Mesendoderm (in vitro differentiated cells): Measurements from ENCODE around the gene NCK2.

Experiments used
- DNase-seq: peaks from one replicate; pipeline ENCODE4 v3.0.0; 2013
- H2AK5ac ChIP-seq: 2 replicates; pipeline ENCODE4 v1.6.1; 2013; ENCODE audit warnings: low read length, inconsistent platforms
- H2BK120ac ChIP-seq: 2 replicates; pipeline ENCODE4 v1.6.1; 2013; ENCODE audit warnings: low read depth, mild to moderate bottlenecking, low read length, moderate library complexity, mixed read lengths
- H2BK15ac ChIP-seq: replicated peaks from 2 replicates; pipeline ENCODE4 v1.6.1; 2013; ENCODE audit warnings: low read depth, mild to moderate bottlenecking, moderate library complexity
- H2BK5ac ChIP-seq: 2 replicates; pipeline ENCODE4 v1.6.1; 2013; ENCODE audit warnings: low read length, inconsistent platforms
- H3K18ac ChIP-seq: 2 replicates; pipeline ENCODE4 v1.6.1; 2013; ENCODE audit warnings: mild to moderate bottlenecking, low read length, mixed read lengths
- H3K23ac ChIP-seq: one replicate; pipeline ENCODE4 v1.6.1; 2013; ENCODE audit warnings: low read length
- H3K27ac ChIP-seq: 2 replicates; pipeline ENCODE4 v1.5.1; 2013; ENCODE audit warnings: low read depth, mild to moderate bottlenecking, inconsistent platforms, low read length, moderate library complexity
- H3K27me3 ChIP-seq: 2 replicates; pipeline ENCODE4 v1.6.1; 2013; ENCODE audit warnings: low read length, control low read depth, mild to moderate bottlenecking, inconsistent platforms; ENCODE audit not compliant: insufficient read depth, poor library complexity
- H3K36me3 ChIP-seq: 2 replicates; pipeline ENCODE4 v1.6.1; 2013; ENCODE audit warnings: low read length, inconsistent platforms; ENCODE audit not compliant: control insufficient read depth, insufficient read depth
- H3K4ac ChIP-seq: one replicate; pipeline ENCODE4 v1.6.1; 2013; ENCODE audit warnings: low read depth, mild to moderate bottlenecking, low read length, moderate library complexity
- H3K4me1 ChIP-seq: 2 replicates; pipeline ENCODE4 v1.6.1; 2013; ENCODE audit warnings: low read depth, low read length, inconsistent platforms; ENCODE audit not compliant: control insufficient read depth
- H3K4me2 ChIP-seq: 2 replicates; pipeline ENCODE4 v1.6.1; 2013; ENCODE audit warnings: low read length
- H3K4me3 ChIP-seq: 2 replicates; pipeline ENCODE4 v1.5.1; 2013; ENCODE audit warnings: mild to moderate bottlenecking, low read length
- H3K56ac ChIP-seq: one replicate; pipeline ENCODE4 v1.6.1; 2013; ENCODE audit warnings: low read length
- H3K79me1 ChIP-seq: 2 replicates; pipeline ENCODE4 v1.6.1; 2013; ENCODE audit warnings: low read length, inconsistent platforms
- H3K79me2 ChIP-seq: 2 replicates; pipeline ENCODE4 v1.6.1; 2013; ENCODE audit warnings: mild to moderate bottlenecking, low read length; ENCODE audit not compliant: control insufficient read depth, insufficient read depth
- H3K9ac ChIP-seq: 2 replicates; pipeline ENCODE4 v1.6.1; 2013; ENCODE audit warnings: low read length, inconsistent platforms
- H4K5ac ChIP-seq: one replicate; pipeline ENCODE4 v1.6.1; 2013; ENCODE audit warnings: low read length
- H4K8ac ChIP-seq: one replicate; pipeline ENCODE4 v1.6.1; 2013; ENCODE audit warnings: low read depth, mild to moderate bottlenecking, control low read depth, low read length, moderate library complexity
- WGBS: extraction: QIAGEN DNeasy Blood & Tissue Kit; methylation state at CpG from one replicate; pipeline ENCODE4 v1.1.7; 2013; ENCODE audit warnings: low lambda C conversion rate, missing lambda C conversion rate; ENCODE audit not compliant: insufficient coverage; ENCODE audit errors: extremely low coverage; 5-methylcytosine and 5-hydroxymethylcytosine counted together

NCK2 gene

GRCh38 chr2:105856581-105856980 is 111.9 kb downstream of the NCK2 start:
- Histone ChIP-seq H3K4me3 (no peak overlapping the region), H4K5ac (no peak overlapping the region), H3K56ac (no peak overlapping the region), H2BK120ac (no peak overlapping the region), H3K79me1 (peaks cover 23% of the 10 kb centered on the region), H3K18ac (no peak overlapping the region), H3K4me2 (no peak overlapping the region), H2BK5ac (no peak overlapping the region), H3K79me2 (peaks cover 15% of the 10 kb centered on the region), H3K36me3 (no peaks in the 10 kb centered on the region), H3K4ac (no peak overlapping the region), H3K9ac (no peak overlapping the region), H2BK15ac (no peak overlapping the region), H2AK5ac (no peak overlapping the region), H3K23ac (no peak overlapping the region), H3K27ac (no peak overlapping the region), H3K27me3 (no peaks in the 10 kb centered on the region), H3K4me1 (peaks cover 2% of the 10 kb centered on the region), H4K8ac (no peak overlapping the region)
- no CpG with 5 or more reads among the region's 3 CpGs for WGBS
- DNase-seq: no peak

GRCh38 chr2:105857076-105857740 is 112.5 kb downstream of the NCK2 start:
- H3K79me1 ChIP-seq: peaks cover 19% of the 10 kb centered on the region
- H3K79me2 ChIP-seq: peaks cover 10% of the 10 kb centered on the region
- H3K9ac ChIP-seq: no peak overlapping the region
- no peak overlapping the region for H3K4me3 ChIP-seq
- H3K4me2 ChIP-seq: no peak overlapping the region
- H4K5ac ChIP-seq: no peak overlapping the region
- no peak overlapping the region for H3K18ac ChIP-seq
- no peak for DNase-seq
- peaks cover 2% of the 10 kb centered on the region for H3K4me1 ChIP-seq
- H4K8ac ChIP-seq: no peak overlapping the region
- no peak overlapping the region for H2AK5ac ChIP-seq
- H3K4ac ChIP-seq: no peak overlapping the region
- H3K23ac ChIP-seq: no peak overlapping the region
- no peak overlapping the region for H3K56ac ChIP-seq
- no peaks in the 10 kb centered on the region for H3K36me3 ChIP-seq
- no peak overlapping the region for H2BK5ac ChIP-seq
- H3K27me3 ChIP-seq: no peaks in the 10 kb centered on the region
- no CpG with 5 or more reads among the region's 17 CpGs for WGBS
- no peak overlapping the region for H2BK15ac ChIP-seq
- H2BK120ac ChIP-seq: no peak overlapping the region
- H3K27ac ChIP-seq: no peak overlapping the region

- Histone ChIP-seq H3K79me1 (peaks cover 26% of the 10 kb centered on the region), H3K36me3 (no peaks in the 10 kb centered on the region)
Measured at GRCh38 chr2:105858868-105859693, 114.4 kb downstream of the NCK2 start.

GRCh38 chr2:105859694-105859951 is 114.9 kb downstream of the NCK2 start:
- WGBS: no CpG with 5 or more reads among the region's 2 CpGs
- no peak for DNase-seq
- Histone ChIP-seq H3K23ac (no peak overlapping the region), H2BK15ac (no peak overlapping the region), H3K27ac (no peak overlapping the region), H3K27me3 (no peaks in the 10 kb centered on the region), H2AK5ac (no peak overlapping the region), H2BK5ac (no peak overlapping the region), H3K18ac (no peak overlapping the region), H3K9ac (no peak overlapping the region), H3K4me3 (no peak overlapping the region), H4K5ac (no peak overlapping the region), H3K4ac (no peak overlapping the region), H2BK120ac (no peak overlapping the region), H3K79me1 (peaks cover 29% of the 10 kb centered on the region), H3K4me1 (no peaks in the 10 kb centered on the region), H3K56ac (no peak overlapping the region), H3K79me2 (peaks cover 7% of the 10 kb centered on the region), H3K36me3 (no peaks in the 10 kb centered on the region), H3K4me2 (no peak overlapping the region), H4K8ac (no peak overlapping the region)

More at GRCh38 chr2:105858868-105859693, 114.4 kb downstream of the NCK2 start:
- H3K9ac ChIP-seq: no peak overlapping the region
- no peak overlapping the region for H4K5ac ChIP-seq
- H3K4ac ChIP-seq: no peak overlapping the region
- no peak overlapping the region for H2BK120ac ChIP-seq
- no peak overlapping the region for H3K4me3 ChIP-seq
- H3K27me3 ChIP-seq: no peaks in the 10 kb centered on the region
- H3K18ac ChIP-seq: no peak overlapping the region
- no peak overlapping the region for H2BK15ac ChIP-seq
- DNase-seq: no peak
- H3K4me2 ChIP-seq: no peak overlapping the region
- H3K56ac ChIP-seq: no peak overlapping the region
- H4K8ac ChIP-seq: no peak overlapping the region
- peaks cover 7% of the 10 kb centered on the region for H3K79me2 ChIP-seq
- WGBS: no CpG with 5 or more reads among the region's 8 CpGs
- H2BK5ac ChIP-seq: no peak overlapping the region
- H3K23ac ChIP-seq: no peak overlapping the region
- no peak overlapping the region for H2AK5ac ChIP-seq
- no peak overlapping the region for H3K27ac ChIP-seq
- H3K4me1 ChIP-seq: no peaks in the 10 kb centered on the region

GRCh38 chr2:105860567-105860966 is 115.9 kb downstream of the NCK2 start:
- Histone ChIP-seq H3K23ac (no peak overlapping the region), H4K8ac (no peak overlapping the region), H2BK5ac (no peak overlapping the region), H3K4me3 (no peak overlapping the region), H4K5ac (no peak overlapping the region), H3K56ac (no peak overlapping the region), H3K18ac (no peak overlapping the region), H3K9ac (no peak overlapping the region), H2AK5ac (no peak overlapping the region), H2BK15ac (no peak overlapping the region), H3K79me1 (peaks cover 30% of the 10 kb centered on the region), H3K4ac (no peak overlapping the region), H3K27me3 (no peaks in the 10 kb centered on the region), H2BK120ac (no peak overlapping the region), H3K27ac (no peak overlapping the region), H3K36me3 (no peaks in the 10 kb centered on the region), H3K79me2 (peaks cover 6% of the 10 kb centered on the region), H3K4me2 (no peak overlapping the region), H3K4me1 (no peaks in the 10 kb centered on the region)
- no peak for DNase-seq
- WGBS: no CpG with 5 or more reads among the region's 10 CpGs
